Parathyroid adenoma (tissue), 2 donors: ENCODE measurements around the gene PCBD2.
A peak's percentile ranks its signal among the peaks of the same experiment; 100 is the strongest.

Experiments
- H2AFZ ChIP-seq: fragments of 300-600 bp; sonication (generic); one replicate; pipeline ENCODE4 v1.7.0; 2017; ENCODE audit warnings: antibody characterized with exemption, mild to moderate bottlenecking
- H3K27ac ChIP-seq: fragments of 300-600 bp; sonication (generic); one replicate; pipeline ENCODE4 v1.7.0; 2017
- H3K27me3 ChIP-seq: fragments of 300-600 bp; sonication (generic); one replicate; pipeline ENCODE4 v1.7.0; 2017; ENCODE audit warnings: low read length; ENCODE audit not compliant: control insufficient read depth, insufficient read depth
- H3K36me3 ChIP-seq: fragments of 300-600 bp; sonication (generic); one replicate; pipeline ENCODE4 v1.7.0; 2017; ENCODE audit warnings: low read length; ENCODE audit not compliant: control insufficient read depth, insufficient read depth
- H3K4me1 ChIP-seq: fragments of 300-600 bp; sonication (generic); one replicate; pipeline ENCODE4 v1.7.0; 2017; ENCODE audit warnings: control low read depth
- H3K4me2 ChIP-seq: fragments of 300-600 bp; sonication (generic); one replicate; pipeline ENCODE4 v1.7.0; 2017; ENCODE audit warnings: low read length
- H3K4me3 ChIP-seq: fragments of 300-600 bp; sonication (generic); one replicate; pipeline ENCODE4 v1.7.0; 2017; ENCODE audit warnings: low read depth, low read length
- H3K79me2 ChIP-seq: fragments of 300-600 bp; sonication (generic); one replicate; pipeline ENCODE4 v1.7.0; 2017; ENCODE audit warnings: control low read depth
- H3K9ac ChIP-seq: fragments of 300-600 bp; sonication (generic); one replicate; pipeline ENCODE4 v1.7.0; 2017; ENCODE audit warnings: mild to moderate bottlenecking
- H3K9me3 ChIP-seq: fragments of 300-600 bp; sonication (generic); one replicate; pipeline ENCODE4 v1.7.0; 2017; ENCODE audit warnings: low read length; ENCODE audit not compliant: control insufficient read depth
- TF ChIP-seq, protein P1 (sequence below): fragments of 300-600 bp; sonication (generic); IDR thresholded peaks from one replicate; pipeline ENCODE4 v1.7.0; 2017; ENCODE audit warnings: antibody characterized with exemption, mild to moderate bottlenecking
- donor health status: primary hyperparathyroidism.

Gene PCBD2

DNA sequence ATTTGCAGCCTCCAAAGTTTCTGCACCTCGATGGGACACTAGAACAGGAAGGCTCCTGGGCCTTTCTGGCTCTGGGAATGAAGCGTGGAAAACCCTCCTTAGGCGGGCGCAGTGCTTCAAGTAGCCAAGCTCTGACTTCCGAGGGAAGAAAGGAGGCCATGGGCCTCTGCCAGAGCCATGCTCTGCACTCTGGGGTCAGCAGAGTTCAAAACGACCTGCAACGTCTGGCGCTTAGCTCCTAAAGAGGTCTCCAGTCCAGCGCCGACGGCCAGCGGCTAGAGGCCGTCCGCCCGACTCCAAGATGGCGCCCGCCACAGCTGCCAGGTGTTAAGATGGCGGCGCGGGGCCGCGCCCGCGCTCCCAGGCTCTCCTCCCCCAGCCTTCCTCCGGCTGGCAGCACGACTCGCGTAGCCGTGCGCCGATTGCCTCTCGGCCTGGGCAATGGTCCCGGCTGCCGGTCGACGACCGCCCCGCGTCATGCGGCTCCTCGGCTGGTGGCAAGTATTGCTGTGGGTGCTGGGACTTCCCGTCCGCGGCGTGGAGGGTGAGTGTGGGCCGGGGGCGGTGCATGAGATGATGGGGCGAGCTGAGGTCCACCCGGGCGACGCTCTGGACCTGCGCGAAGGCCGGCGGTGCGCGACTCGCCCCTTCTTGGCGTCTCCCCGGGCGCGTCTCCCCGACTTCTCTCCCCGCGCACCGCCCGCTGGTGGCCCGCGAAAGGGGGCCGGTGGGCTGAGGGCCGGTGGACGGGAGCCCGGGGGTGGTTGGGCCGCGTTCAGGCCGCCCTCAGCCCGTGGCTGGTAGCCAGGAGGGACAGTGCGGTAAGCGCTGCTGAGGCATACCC lies 30.7 kb upstream of the PCBD2 start, which contains the start of gene TXNDC15:
Gene TXNDC15, plus strand, starts transcription at position 385 of the 844 bp plus-strand sequence. Its CDS starts 57 bp downstream, at position 442.
- Histone ChIP-seq H3K4me2 (peak within 1 kb of the TSS; percentile 85), H3K9me3 (no peaks in the 10 kb centered on the region), H2AFZ (peak within 1 kb of the TSS; percentile 76), H3K36me3 (no peaks in the 10 kb centered on the region), H3K9ac (peak within 1 kb of the TSS; percentile 9), H3K79me2 (peaks cover 27% of the 10 kb centered on the region), H3K4me1 (peaks cover 4% of the 10 kb centered on the region), H3K4me3 (peak within 1 kb of the TSS; percentile 89), H3K27ac (peak within 1 kb of the TSS; percentile 59), H3K27me3 (no peaks in the 10 kb centered on the region)
- TF ChIP-seq, protein P1, sequence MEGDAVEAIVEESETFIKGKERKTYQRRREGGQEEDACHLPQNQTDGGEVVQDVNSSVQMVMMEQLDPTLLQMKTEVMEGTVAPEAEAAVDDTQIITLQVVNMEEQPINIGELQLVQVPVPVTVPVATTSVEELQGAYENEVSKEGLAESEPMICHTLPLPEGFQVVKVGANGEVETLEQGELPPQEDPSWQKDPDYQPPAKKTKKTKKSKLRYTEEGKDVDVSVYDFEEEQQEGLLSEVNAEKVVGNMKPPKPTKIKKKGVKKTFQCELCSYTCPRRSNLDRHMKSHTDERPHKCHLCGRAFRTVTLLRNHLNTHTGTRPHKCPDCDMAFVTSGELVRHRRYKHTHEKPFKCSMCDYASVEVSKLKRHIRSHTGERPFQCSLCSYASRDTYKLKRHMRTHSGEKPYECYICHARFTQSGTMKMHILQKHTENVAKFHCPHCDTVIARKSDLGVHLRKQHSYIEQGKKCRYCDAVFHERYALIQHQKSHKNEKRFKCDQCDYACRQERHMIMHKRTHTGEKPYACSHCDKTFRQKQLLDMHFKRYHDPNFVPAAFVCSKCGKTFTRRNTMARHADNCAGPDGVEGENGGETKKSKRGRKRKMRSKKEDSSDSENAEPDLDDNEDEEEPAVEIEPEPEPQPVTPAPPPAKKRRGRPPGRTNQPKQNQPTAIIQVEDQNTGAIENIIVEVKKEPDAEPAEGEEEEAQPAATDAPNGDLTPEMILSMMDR: no peak

DNA sequence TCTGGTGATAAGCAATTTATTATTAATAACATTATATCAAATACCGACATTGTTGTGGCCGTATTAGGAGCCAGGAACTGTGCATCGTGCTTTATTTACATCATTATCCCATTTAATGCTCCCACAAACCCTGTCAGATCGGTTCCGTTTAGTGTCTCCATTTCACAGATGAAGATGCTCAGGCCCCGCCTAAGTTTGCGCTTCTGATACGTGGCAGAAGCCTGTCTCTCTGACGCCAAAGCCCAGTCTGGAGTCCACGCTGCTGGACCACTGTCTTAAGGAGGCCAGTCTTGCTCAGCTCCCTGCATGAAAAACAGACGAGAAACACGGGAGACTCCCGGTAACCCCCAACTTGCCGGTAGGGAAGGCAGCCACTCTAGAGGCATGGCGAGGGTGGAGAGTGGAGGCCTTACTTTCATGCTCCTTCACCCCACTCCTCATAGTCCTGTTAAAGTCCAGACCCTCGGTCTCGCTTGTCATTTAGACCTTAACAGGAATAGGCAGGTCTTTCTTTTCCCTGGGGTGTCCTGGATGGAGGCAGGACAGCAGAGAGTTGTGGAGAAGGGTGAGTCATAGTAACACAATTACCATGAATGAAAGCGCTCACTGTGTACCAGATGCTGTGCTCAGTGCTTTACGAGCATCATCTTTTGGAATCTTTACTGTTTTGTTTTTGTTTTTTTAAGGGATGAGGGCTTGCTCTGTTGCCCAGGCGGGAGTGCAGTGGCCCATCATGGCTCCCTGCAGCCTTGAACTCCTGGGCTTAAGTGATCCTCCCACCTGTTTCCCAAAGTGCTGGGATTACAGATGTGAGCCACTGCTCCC lies 29.9 kb upstream of the PCBD2 start:
- Histone ChIP-seq H3K9ac (peak overlapping the region; percentile 9), H3K79me2 (peaks cover 31% of the 10 kb centered on the region), H3K4me1 (peaks cover 4% of the 10 kb centered on the region), H2AFZ (peak overlapping the region; percentile 76), H3K4me2 (peak overlapping the region; percentile 85), H3K4me3 (peak overlapping the region; percentile 89), H3K27ac (peak overlapping the region; percentile 59), H3K27me3 (no peaks in the 10 kb centered on the region), H3K36me3 (no peaks in the 10 kb centered on the region), H3K9me3 (no peaks in the 10 kb centered on the region)
- TF ChIP-seq, protein P1: no peak

DNA sequence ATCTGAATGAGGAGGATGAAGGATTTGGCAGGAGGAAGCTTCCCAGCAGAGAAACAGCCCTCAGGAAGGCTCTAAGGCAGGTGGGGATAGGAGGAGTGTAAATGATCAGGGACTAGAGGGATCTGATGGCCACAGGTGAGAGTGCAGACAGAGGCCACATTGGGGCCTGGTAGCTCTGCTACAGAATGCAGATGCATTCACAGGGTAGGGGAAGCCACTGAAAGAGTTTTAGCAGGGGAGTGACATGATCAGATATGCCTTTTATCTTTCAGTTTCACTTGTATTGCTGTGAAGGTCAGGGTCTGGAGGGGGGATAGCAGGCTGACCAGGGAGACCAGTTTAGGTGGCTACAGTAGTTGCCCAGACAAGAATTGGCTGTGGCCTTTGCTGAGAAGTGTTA lies 27.8 kb upstream of the PCBD2 start:
- Histone ChIP-seq H3K4me3 (no peak overlapping the region), H3K27ac (no peak overlapping the region), H2AFZ (no peak overlapping the region), H3K27me3 (no peaks in the 10 kb centered on the region), H3K9ac (no peak overlapping the region), H3K36me3 (no peaks in the 10 kb centered on the region), H3K4me2 (no peak overlapping the region), H3K9me3 (no peaks in the 10 kb centered on the region), H3K4me1 (peaks cover 4% of the 10 kb centered on the region), H3K79me2 (peaks cover 36% of the 10 kb centered on the region)
- TF ChIP-seq, protein P1: no peak

DNA sequence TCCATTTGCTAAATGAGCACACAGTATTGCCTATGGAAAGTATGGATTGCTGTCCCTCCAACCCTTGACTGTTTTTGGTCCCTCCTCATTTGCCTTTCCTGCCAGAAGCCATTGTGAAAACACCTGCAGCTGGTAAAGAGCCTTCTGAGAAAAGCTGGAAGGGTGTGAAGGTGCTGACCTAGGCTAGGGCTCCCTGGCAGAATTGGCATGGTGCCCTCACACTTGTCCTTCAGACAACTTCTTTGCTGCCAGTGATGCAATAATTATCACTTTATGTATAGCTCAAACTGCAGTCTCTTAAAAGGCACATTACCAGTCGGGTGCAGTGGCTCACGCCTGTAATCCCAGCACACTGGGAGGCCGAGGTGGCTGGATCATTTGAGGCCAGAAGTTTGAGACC lies 26.5 kb upstream of the PCBD2 start:
- Histone ChIP-seq H3K4me1 (peaks cover 4% of the 10 kb centered on the region), H3K4me2 (no peak overlapping the region)

More for the DNA sequence above, 26.5 kb upstream of the PCBD2 start:
- Histone ChIP-seq H3K4me3 (no peak overlapping the region), H3K9ac (no peak overlapping the region), H3K79me2 (peaks cover 40% of the 10 kb centered on the region), H2AFZ (no peak overlapping the region), H3K27ac (no peak overlapping the region), H3K9me3 (no peaks in the 10 kb centered on the region), H3K27me3 (no peaks in the 10 kb centered on the region), H3K36me3 (no peaks in the 10 kb centered on the region)
- TF ChIP-seq, protein P1: no peak
